Natural killer cell (primary cell): Measurements from ENCODE around the gene CAND2. TPM values are rescaled to one million over a fixed set of nuclear protein-coding genes. Genes with fewer than 3 reads are reported as not detected.

Experiments used
- ATAC-seq, 3 donors: fragments of 150-1000 bp in 2 of 3; fragments of 200-7000 bp in 1 of 3; cut with Tn5 transposase; 1 replicate in 1 of 3; 2 replicates in 2 of 3; pipeline ENCODE4 v1.10.0; 2021; ENCODE audit warnings: mild to moderate bottlenecking in 2 of 3, moderate library complexity in 2 of 3
- DNase-seq, 2 donors: peaks; one replicate each; pipeline versions ENCODE4 v3.0.0 to v3.0.0-alpha.2; 2013 to 2021; ENCODE audit warnings: mixed read lengths in 1 of 2
- H3K27ac ChIP-seq: one replicate; pipeline ENCODE4 v1.5.1; 2013; ENCODE audit warnings: mild to moderate bottlenecking, low read length
- H3K27me3 ChIP-seq: one replicate; pipeline ENCODE4 v1.6.1; 2013; ENCODE audit warnings: low read length; ENCODE audit not compliant: control insufficient read depth, insufficient read depth
- H3K36me3 ChIP-seq: one replicate; pipeline ENCODE4 v1.6.1; 2013; ENCODE audit warnings: low read length; ENCODE audit not compliant: control insufficient read depth, insufficient read depth
- H3K4me1 ChIP-seq: one replicate; pipeline ENCODE4 v1.6.1; 2013; ENCODE audit warnings: low read length; ENCODE audit not compliant: control insufficient read depth, insufficient read depth
- H3K4me3 ChIP-seq: one replicate; pipeline ENCODE4 v1.5.1; 2013; ENCODE audit warnings: low read length
- H3K9me3 ChIP-seq: one replicate; pipeline ENCODE4 v1.6.1; 2013; ENCODE audit warnings: low read length; ENCODE audit not compliant: control insufficient read depth, insufficient read depth
- H3K27ac Mint-ChIP-seq, 2 donors: one replicate each; pipeline ENCODE4 v1.8.0; 2022; ENCODE audit warnings: mild to moderate bottlenecking in 2 of 2, mixed read lengths in 2 of 2, moderate library complexity in 1 of 2
- H3K27me3 Mint-ChIP-seq, 2 donors: one replicate each; pipeline ENCODE4 v1.8.0; 2022; ENCODE audit warnings: low read depth in 2 of 2, mixed read lengths in 2 of 2
- H3K36me3 Mint-ChIP-seq: one replicate; pipeline ENCODE4 v1.8.0; 2022; ENCODE audit warnings: mixed read lengths
- H3K4me1 Mint-ChIP-seq, 2 donors: one replicate each; pipeline ENCODE4 v1.8.0; 2022; ENCODE audit warnings: mixed read lengths in 2 of 2
- H3K4me3 Mint-ChIP-seq: one replicate; pipeline ENCODE4 v1.8.0; 2022; ENCODE audit warnings: mild to moderate bottlenecking, moderate library complexity, mixed read lengths
- H3K9me3 Mint-ChIP-seq, 2 donors: one replicate each; pipeline ENCODE4 v1.8.0; 2022; ENCODE audit warnings: mixed read lengths in 2 of 2
- CTCF ChIP-seq: fragments of 200-600 bp; IDR thresholded peaks from one replicate; pipeline ENCODE4 v1.8.0; 2022; ENCODE audit warnings: antibody characterized with exemption
- WGBS: methylation state at CpG from one replicate; pipeline ENCODE4 v1.1.7; 2013; ENCODE audit warnings: missing lambda C conversion rate; ENCODE audit not compliant: insufficient coverage; 5-methylcytosine and 5-hydroxymethylcytosine counted together
- intact Hi-C: fragments of 100-400 bp; cut with micrococcal nuclease; formaldehyde crosslinking; loops from one replicate; pipeline ENCODE4 v1.14.2; 2022
- total RNA-seq, 4 donors: library from RNA; stranded (reverse); fragments of 120-200 nt in 1 of 4; gene quantifications; one replicate each; pipeline versions ENCODE4 v1.2.3 to v1.2.4, GENCODE V29; 2013 to 2022

CAND2 gene
- total RNA-seq, 3 donors from 2014 or later (not counting 1 experiment from before 2014, with no cell fraction given), result 0.52 to 1.3 (median 1.2) TPM

- Mint-ChIP-seq H3K27me3 (peaks cover 11 to 19% of the 10 kb centered on the region in 2 donors), H3K4me3 (no peak overlapping the region), H3K36me3 (no peaks in the 10 kb centered on the region), H3K9me3 (no peaks in the 10 kb centered on the region), H3K27ac (no peak overlapping the region), H3K4me1 (peaks cover under 1 to 6% of the 10 kb centered on the region in 2 donors)
- intact Hi-C loops, result no loop called here
- H3K4me1 ChIP-seq, result peaks cover 8% of the 10 kb centered on the region
- no peak overlapping the region for H3K4me3 ChIP-seq
- no peak overlapping the region for H3K27ac ChIP-seq
- no peak for TF ChIP-seq CTCF
- H3K9me3 ChIP-seq, result no peaks in the 10 kb centered on the region
- H3K27me3 ChIP-seq, result no peaks in the 10 kb centered on the region
- ATAC-seq (no peak), DNase-seq (no peak)
- no peaks in the 10 kb centered on the region for H3K36me3 ChIP-seq
- WGBS, result 93% methylated on average over 1 of the region's 1 CpG
Observed at GRCh38 chr3:12791430-12791829, 5.0 kb upstream of the CAND2 start.

GRCh38 chr3:12793701-12794100 is 2.8 kb upstream of the CAND2 start:
- H3K9me3 Mint-ChIP-seq, result no peaks in the 10 kb centered on the region
- Histone ChIP-seq H3K36me3 (no peaks in the 10 kb centered on the region), H3K4me1 (peaks cover 12% of the 10 kb centered on the region), H3K9me3 (no peaks in the 10 kb centered on the region), H3K27ac (no peak overlapping the region), H3K4me3 (no peak overlapping the region), H3K27me3 (peaks cover 2% of the 10 kb centered on the region)
- DNase-seq, result no peak
- 94% methylated on average over 5 of the region's 5 CpGs for WGBS
- intact Hi-C loops, result no loop called here
- no peak for TF ChIP-seq CTCF
- peaks cover 13 to 23% of the 10 kb centered on the region in 2 donors for H3K27me3 Mint-ChIP-seq
- H3K27ac Mint-ChIP-seq, result no peak overlapping the region
- no peak for ATAC-seq
- no peaks in the 10 kb centered on the region for H3K36me3 Mint-ChIP-seq
- no peak overlapping the region for H3K4me3 Mint-ChIP-seq
- H3K4me1 Mint-ChIP-seq, result peaks cover 6 to 8% of the 10 kb centered on the region in 2 donors

- intact Hi-C loops, result no loop called here
- 67% methylated on average over 12 of the region's 17 CpGs for WGBS
Observed at GRCh38 chr3:12797124-12797891, 828 bp downstream of the CAND2 start.

More at GRCh38 chr3:12797124-12797891, 828 bp downstream of the CAND2 start:
- Histone ChIP-seq H3K27me3 (peaks cover 2% of the 10 kb centered on the region), H3K4me3 (no peak overlapping the region), H3K9me3 (no peaks in the 10 kb centered on the region), H3K4me1 (peaks cover 12% of the 10 kb centered on the region), H3K36me3 (no peaks in the 10 kb centered on the region), H3K27ac (no peak overlapping the region)
- ATAC-seq, result no peak
- H3K4me3 Mint-ChIP-seq, result peak overlapping the region; percentile 90
- no peak for DNase-seq
- H3K36me3 Mint-ChIP-seq, result no peaks in the 10 kb centered on the region
- TF ChIP-seq CTCF, result no peak
- H3K27ac Mint-ChIP-seq, result peak overlapping the region in 1 of 2 donors; percentile 76
- H3K4me1 Mint-ChIP-seq, result peaks cover 6 to 8% of the 10 kb centered on the region in 2 donors
- H3K9me3 Mint-ChIP-seq, result no peaks in the 10 kb centered on the region
- peaks cover 13 to 25% of the 10 kb centered on the region in 2 donors for H3K27me3 Mint-ChIP-seq
